HepG2 (cell line): ENCODE results near the gene PELI1. TPM values are rescaled to one million over a fixed set of nuclear protein-coding genes. Genes with fewer than 3 reads are reported as not detected.

Experiments
- ATAC-seq: fragments of 200-7000 bp; cut with Tn5 transposase; 3 replicates; pipeline ENCODE4 v1.9.1; 2020; ENCODE audit warnings: mild to moderate bottlenecking, moderate library complexity
- BruUV-seq: library from RNA; stranded (reverse); fragments of 400-500 nt; replicated peaks from 2 replicates; lab custom pipeline; 2021; lab: Mats Ljungman, UMichigan
- CTCF ChIA-PET: fragments of 300-600 bp; formaldehyde crosslinking; extraction: SDS; loops from one replicate; lab custom pipeline; 2021; ENCODE audit warnings: low total read pairs, inconsistent platforms, low intra/inter-chr PET ratio; lab: Yijun Ruan, JAX
- POLR2A ChIA-PET: fragments of 350-600 bp; sonication (Branson Sonifier 250); formaldehyde crosslinking; loops from one replicate; lab custom pipeline; 2020; ENCODE audit warnings: antibody characterized with exemption, inconsistent platforms; lab: Yijun Ruan, JAX
- DNase-seq: peaks from one replicate; pipeline ENCODE4 v3.0.0-alpha.2; 2015; ENCODE audit warnings: low spot score
- FAIRE-seq: peaks from 3 replicates; lab custom pipeline; 2011; peaks lifted over from hg19 to GRCh38; lab: Jason Lieb, UNC
- H2AFZ ChIP-seq: one replicate; pipeline ENCODE4 v1.6.1; 2011; ENCODE audit warnings: low read length, inconsistent platforms
- H3K27ac ChIP-seq: fragments of 300-600 bp; 3 replicates; pipeline ENCODE4 v1.8.0; 2011; ENCODE audit warnings: mixed run types, mild to moderate bottlenecking, mixed read lengths, low read length, inconsistent platforms; ENCODE audit not compliant: insufficient read depth; ENCODE audit errors: extremely low read length
- H3K27me3 ChIP-seq, 2 experiments: fragments of 200-600 bp in 1 of 2; 2 replicates in 1 of 2; 3 replicates in 1 of 2; pipeline versions ENCODE4 v1.6.0 to v1.8.0; 2011; ENCODE audit warnings: low read length in 2 of 2, mild to moderate bottlenecking in 2 of 2, moderate library complexity in 2 of 2, inconsistent platforms in 1 of 2; ENCODE audit not compliant: insufficient read depth in 2 of 2, control insufficient read depth in 1 of 2
- H3K36me3 ChIP-seq, 2 experiments: fragments of 200-600 bp in 1 of 2; replicated peaks in 1 of 2; 2 replicates in 1 of 2; 3 replicates in 1 of 2; pipeline versions ENCODE4 v1.5.1 to v1.8.0; 2011; ENCODE audit warnings: low read length in 2 of 2, inconsistent platforms in 1 of 2; ENCODE audit not compliant: insufficient read depth in 2 of 2, control insufficient read depth in 1 of 2
- H3K4me1 ChIP-seq: 2 replicates; pipeline ENCODE4 v1.5.1; 2012; ENCODE audit warnings: low read length, inconsistent platforms; ENCODE audit not compliant: insufficient read depth
- H3K4me2 ChIP-seq: 2 replicates; pipeline ENCODE4 v1.6.0; 2011; ENCODE audit warnings: low read depth, low read length, inconsistent platforms
- H3K4me3 ChIP-seq, 3 experiments: fragments of 200-600 bp in 1 of 3; sonication (generic), shearing (Covaris generic) in 1 of 3; replicated peaks in 1 of 3; 2 replicates each; pipeline ENCODE4 v1.5.1; 2011 to 2016; ENCODE audit warnings: low read length in 3 of 3, inconsistent platforms in 2 of 3, low read depth in 2 of 3, mild to moderate bottlenecking in 2 of 3, control low read depth in 1 of 3, mixed read lengths in 1 of 3; ENCODE audit not compliant: insufficient read depth in 1 of 3
- H3K79me2 ChIP-seq: one replicate; pipeline ENCODE4 v1.6.1; 2011; ENCODE audit warnings: low read length, inconsistent platforms; ENCODE audit not compliant: insufficient read depth
- H3K9ac ChIP-seq: 2 replicates; pipeline ENCODE4 v1.6.0; 2011; ENCODE audit warnings: mild to moderate bottlenecking, low read depth, low read length, inconsistent platforms; ENCODE audit not compliant: insufficient read depth
- H3K9me3 ChIP-seq: 2 replicates; pipeline ENCODE4 v1.5.1; 2012; ENCODE audit warnings: mild to moderate bottlenecking, low read length
- H4K20me1 ChIP-seq: 2 replicates; pipeline ENCODE4 v1.6.0; 2011; ENCODE audit warnings: inconsistent platforms, mild to moderate bottlenecking, low read length, moderate library complexity; ENCODE audit not compliant: insufficient read depth
- ASH2L ChIP-seq: fragments of 300-600, 200-600 bp; sonication (generic); IDR thresholded peaks from 2 replicates; pipeline ENCODE4 v1.7.0; 2017; ENCODE audit warnings: low read depth, mild to moderate bottlenecking, moderate library complexity, mixed read lengths, low read length; ENCODE audit not compliant: insufficient read length
- DNMT3B ChIP-seq: conservative IDR thresholded peaks from 2 replicates; pipeline ENCODE4 v1.6.1; 2016; ENCODE audit warnings: missing biosample characterization, control low read depth
- DRAP1 ChIP-seq: IDR thresholded peaks from 2 replicates; pipeline ENCODE4 v1.6.1; 2016; ENCODE audit warnings: missing genetic modification reagents, missing compliant biosample characterization
- E2F1 ChIP-seq: sonication (generic); formaldehyde crosslinking; IDR thresholded peaks from 2 replicates; pipeline ENCODE4 v1.5.0; 2020; ENCODE audit warnings: missing genetic modification reagents
- ISX ChIP-seq: sonication (generic); formaldehyde crosslinking; conservative IDR thresholded peaks from 2 replicates; pipeline ENCODE4 v1.5.0; 2020; ENCODE audit warnings: missing genetic modification reagents
- RFX5 ChIP-seq: IDR thresholded peaks from 2 replicates; pipeline ENCODE4 v1.6.1; 2011; ENCODE audit warnings: low read depth, low read length, improper control_type of control experiment
- SMAD1 ChIP-seq: sonication (generic); formaldehyde crosslinking; IDR thresholded peaks from 2 replicates; pipeline ENCODE4 v1.4.0; 2020; ENCODE audit warnings: missing genetic modification reagents, low read depth, mild to moderate bottlenecking, borderline replicate concordance
- SOX13 ChIP-seq, 3 experiments: fragments of 450-650 bp in 1 of 3; sonication (generic) in 1 of 3; formaldehyde crosslinking in 1 of 3; IDR thresholded peaks in 2 of 3; conservative IDR thresholded peaks in 1 of 3; 2 replicates each; pipeline versions ENCODE4 v1.5.0 to v1.6.1; 2016 to 2020; ENCODE audit warnings: antibody characterized with exemption in 1 of 3, mild to moderate bottlenecking in 1 of 3, missing compliant biosample characterization in 1 of 3, missing genetic modification reagents in 1 of 3, moderate library complexity in 1 of 3
- TEF ChIP-seq: sonication (generic); formaldehyde crosslinking; IDR thresholded peaks from 2 replicates; pipeline ENCODE4 v1.5.0; 2020; ENCODE audit warnings: missing genetic modification reagents
- TP53 ChIP-seq: sonication (generic); formaldehyde crosslinking; conservative IDR thresholded peaks from 2 replicates; pipeline ENCODE4 v1.4.0; 2020; ENCODE audit warnings: missing genetic modification reagents
- ZBTB34 ChIP-seq: sonication (generic); formaldehyde crosslinking; IDR thresholded peaks from 2 replicates; pipeline ENCODE4 v1.8.0; 2022; ENCODE audit warnings: mild to moderate bottlenecking, missing genetic modification reagents
- ZFYVE20 ChIP-seq: sonication (generic); formaldehyde crosslinking; IDR thresholded peaks from 2 replicates; pipeline ENCODE4 v1.8.0; 2023; ENCODE audit warnings: low read depth, mild to moderate bottlenecking, moderate library complexity, missing genetic modification reagents, borderline replicate concordance
- ZNF138 ChIP-seq: sonication (generic); formaldehyde crosslinking; IDR thresholded peaks from 2 replicates; pipeline ENCODE4 v1.5.0; 2020; ENCODE audit warnings: mild to moderate bottlenecking, low read depth, missing genetic modification reagents
- ZNF326 ChIP-seq: sonication (generic); formaldehyde crosslinking; IDR thresholded peaks from 2 replicates; pipeline ENCODE4 v1.4.0; 2020; ENCODE audit warnings: missing genetic modification reagents, borderline replicate concordance
- ZNF354B ChIP-seq: sonication (generic); formaldehyde crosslinking; IDR thresholded peaks from 2 replicates; pipeline ENCODE4 v1.8.0; 2022; ENCODE audit warnings: mild to moderate bottlenecking, missing genetic modification reagents
- ZNF564 ChIP-seq: sonication (generic); formaldehyde crosslinking; IDR thresholded peaks from 2 replicates; pipeline ENCODE4 v1.8.1; 2023; ENCODE audit warnings: mild to moderate bottlenecking, missing genetic modification reagents
- ZNF580 ChIP-seq: IDR thresholded peaks from 2 replicates; pipeline ENCODE4 v1.6.1; 2016; ENCODE audit warnings: low read depth, borderline replicate concordance
- whole genome bisulfite sequencing: methylation state at CpG from one replicate; pipeline ENCODE4 v1.1.6; 2017; ENCODE audit warnings: low lambda C conversion rate; 5-methylcytosine and 5-hydroxymethylcytosine counted together
- in situ Hi-C: cut with HindIII; loops from 2 replicates; pipeline ENCODE4 v1.10.0; 2017; ENCODE audit warnings: low pct_unique_long_range_greater_than_20kb; ENCODE audit not compliant: extremely low pct_ligation_motif_present
- intact Hi-C: fragments of 100-400 bp; cut with micrococcal nuclease; formaldehyde crosslinking; loops from one replicate; pipeline ENCODE4 v1.10.0; 2022; ENCODE audit not compliant: unreplicated experiment
- polyA plus RNA-seq, 8 experiments: library from polyadenylated mRNA; depleted of rRNA in 3 of 8; stranded (reverse) in 7 of 8; unstranded in 1 of 8; fragments of >200 nt; fragmentation: Illumina TruSeq in 4 of 8; extraction: Trizol in 4 of 8; gene quantifications; 2 replicates each; pipeline versions ENCODE4 v1.2.1 to v1.2.3, GENCODE V29; 2011 to 2016; ENCODE audit warnings: low read depth in 4 of 8, missing spikeins in 1 of 8, mixed read lengths in 1 of 8; ENCODE audit not compliant: insufficient read depth in 1 of 8
- total RNA-seq, 5 experiments: library from RNA; depleted of rRNA; stranded (reverse); fragments of >200 nt; fragmentation: Illumina TruSeq; extraction: Trizol; gene quantifications; 2 replicates each; pipeline ENCODE4 v1.2.3, GENCODE V29; 2016; ENCODE audit warnings: low read depth in 1 of 5

Gene PELI1
- total and polyA plus RNA-seq, 2 of the 13 experiments (the other 11 are each of a cell fraction or from before 2014, with no cell fraction given), result 12.5 to 16.2 TPM

- no peaks in the 10 kb centered on the region for H3K79me2 ChIP-seq
- H4K20me1 ChIP-seq, result no peaks in the 10 kb centered on the region
- DNase-seq (peak; percentile 16), FAIRE-seq (no peak), ATAC-seq (no peak)
- CTCF ChIA-PET, result no interaction called here
- H3K27me3 ChIP-seq, result peaks cover 0 to 10% of the 10 kb centered on the region in 2 experiments; a peak in 1 of 5 replicates
- intact Hi-C loops (no loop called here), in situ Hi-C loops (no loop called here)
- no peaks in the 10 kb centered on the region for H3K36me3 ChIP-seq
- WGBS, result 17% methylated on average over 6 of the region's 6 CpGs
- POLR2A ChIA-PET, result no interaction called here
- BruUV-seq, result no TSS peak
- H3K4me3 ChIP-seq, result no peak overlapping the region
- H3K9me3 ChIP-seq, result no peaks in the 10 kb centered on the region
- H3K4me1 ChIP-seq, result no peaks in the 10 kb centered on the region
- H3K27ac ChIP-seq, result no peak overlapping the region
- H2AFZ ChIP-seq, result no peak overlapping the region
- no peak overlapping the region for H3K4me2 ChIP-seq
- H3K9ac ChIP-seq, result no peak overlapping the region
- TF ChIP-seq ZNF326 (no peak), ZBTB34 (no peak), ASH2L (no peak), RFX5 (no peak), ISX (CRISPR knock-in tag) (no peak), ZNF354B (CRISPR knock-in tag) (no peak), ZNF138 (CRISPR knock-in tag) (no peak), SOX13 (IDR thresholded peaks at IDR 0.05) (no peak), SOX13 (CRISPR knock-in tag; conservative IDR thresholded peaks at IDR 0.05 in 1 of 2, IDR thresholded peaks at IDR 0.05 in 1 of 2) (peak in 1 of 2 experiments; percentile 61; a peak in 2 of 4 replicates), E2F1 (CRISPR knock-in tag) (no peak), TP53 (CRISPR knock-in tag) (no peak), ZNF564 (CRISPR knock-in tag) (no peak), SMAD1 (CRISPR knock-in tag) (no peak), DRAP1 (CRISPR knock-in tag) (no peak), ZNF580 (CRISPR knock-in tag) (no peak), TEF (CRISPR knock-in tag) (0 out of 2 replicates have a peak, but pooled peaks have one; percentile 34), DNMT3B (no peak), ZFYVE20 (CRISPR knock-in tag) (no peak)
These were observed 48.5 kb upstream of the PELI1 start for GRCh38 chr2:64192664-64193105.
